ENCODE data around the gene PHF23.

The PHF23 gene

DNA sequence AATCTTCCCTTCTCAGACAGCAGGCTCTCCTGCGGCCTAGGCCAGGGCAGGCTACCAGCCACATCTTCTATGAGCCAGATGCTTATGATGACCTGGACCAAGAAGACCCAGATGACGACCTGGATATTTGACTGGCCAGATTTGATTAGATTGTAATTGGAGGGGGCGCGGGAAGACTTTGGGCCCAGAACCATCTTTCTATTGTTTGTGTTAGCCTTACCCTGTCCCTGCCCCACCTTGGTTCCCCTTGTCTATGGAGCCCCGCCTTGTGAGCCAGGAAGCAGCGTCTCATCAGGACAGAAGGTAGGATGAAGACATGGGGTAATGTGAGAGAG lies 20.3 kb upstream of the PHF23 start:
- Histone ChIP-seq H3K4me3 (ENCODE audit: low read depth, low read length) (no peak overlapping the region), H3K9ac (no peak overlapping the region), H3K79me2 (peaks cover 11% of the 10 kb centered on the region), H3K4me1 (peaks cover 15% of the 10 kb centered on the region), H3K4me2 (ENCODE audit: low read length) (no peak overlapping the region), H3K9me3 (ENCODE audit: control insufficient read depth, low read length) (no peaks in the 10 kb centered on the region), H3K36me3 (ENCODE audit: control insufficient read depth, insufficient read depth, low read length) (no peaks in the 10 kb centered on the region), H2AFZ (no peak overlapping the region), H3K27me3 (ENCODE audit: control insufficient read depth, insufficient read depth, low read length) (no peaks in the 10 kb centered on the region), H3K27ac (no peak overlapping the region)
- TF ChIP-seq, protein P1, sequence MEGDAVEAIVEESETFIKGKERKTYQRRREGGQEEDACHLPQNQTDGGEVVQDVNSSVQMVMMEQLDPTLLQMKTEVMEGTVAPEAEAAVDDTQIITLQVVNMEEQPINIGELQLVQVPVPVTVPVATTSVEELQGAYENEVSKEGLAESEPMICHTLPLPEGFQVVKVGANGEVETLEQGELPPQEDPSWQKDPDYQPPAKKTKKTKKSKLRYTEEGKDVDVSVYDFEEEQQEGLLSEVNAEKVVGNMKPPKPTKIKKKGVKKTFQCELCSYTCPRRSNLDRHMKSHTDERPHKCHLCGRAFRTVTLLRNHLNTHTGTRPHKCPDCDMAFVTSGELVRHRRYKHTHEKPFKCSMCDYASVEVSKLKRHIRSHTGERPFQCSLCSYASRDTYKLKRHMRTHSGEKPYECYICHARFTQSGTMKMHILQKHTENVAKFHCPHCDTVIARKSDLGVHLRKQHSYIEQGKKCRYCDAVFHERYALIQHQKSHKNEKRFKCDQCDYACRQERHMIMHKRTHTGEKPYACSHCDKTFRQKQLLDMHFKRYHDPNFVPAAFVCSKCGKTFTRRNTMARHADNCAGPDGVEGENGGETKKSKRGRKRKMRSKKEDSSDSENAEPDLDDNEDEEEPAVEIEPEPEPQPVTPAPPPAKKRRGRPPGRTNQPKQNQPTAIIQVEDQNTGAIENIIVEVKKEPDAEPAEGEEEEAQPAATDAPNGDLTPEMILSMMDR (IDR thresholded peaks at IDR 0.05): no peak

DNA sequence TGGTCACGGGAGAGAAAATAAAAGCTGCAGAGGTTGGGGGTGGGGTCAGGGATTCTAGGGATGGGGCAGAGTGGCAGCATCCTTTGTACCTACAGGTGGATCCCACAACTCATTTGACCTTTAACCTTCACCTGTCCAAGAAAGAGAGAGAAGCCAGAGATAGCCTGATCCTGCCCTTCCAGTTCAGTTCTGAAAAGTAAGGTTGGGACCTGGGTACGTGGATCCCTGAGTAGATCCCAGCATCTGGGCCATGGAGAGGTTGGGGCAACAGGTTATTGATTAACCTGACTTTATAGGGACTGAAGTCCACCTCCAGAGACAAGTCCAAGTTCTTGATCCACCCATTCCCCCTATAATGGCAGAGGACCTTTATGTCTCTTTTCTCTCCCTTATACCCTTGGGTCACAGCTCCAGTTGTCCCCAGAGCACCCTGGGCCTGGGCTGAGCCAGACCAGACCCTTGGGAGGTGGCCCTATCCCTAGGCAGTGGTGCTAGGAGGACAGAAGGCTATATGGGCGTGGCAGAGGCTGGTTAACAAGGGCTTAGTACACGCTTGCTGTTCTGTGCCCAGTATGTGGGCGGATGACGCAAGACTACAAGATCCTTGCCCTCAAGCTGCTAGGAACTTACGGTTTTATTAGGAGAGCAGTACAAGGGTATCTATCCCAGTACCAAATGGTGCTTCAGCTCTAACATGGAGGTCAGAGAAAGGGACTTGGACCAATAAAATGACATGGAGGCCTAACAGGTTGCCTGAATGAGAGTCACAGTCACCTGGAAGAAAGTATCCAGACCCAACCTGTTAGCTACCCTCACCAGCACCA lies 19.7 kb upstream of the PHF23 start:
- TF ChIP-seq, protein P1 (IDR thresholded peaks at IDR 0.05): no peak
- H3K9ac ChIP-seq: no peak overlapping the region
- peaks cover 14% of the 10 kb centered on the region for H3K79me2 ChIP-seq
- peaks cover 15% of the 10 kb centered on the region for H3K4me1 ChIP-seq
- no peak overlapping the region for H3K27ac ChIP-seq
- no peaks in the 10 kb centered on the region for H3K9me3 ChIP-seq (ENCODE audit: control insufficient read depth, low read length)
- H3K27me3 ChIP-seq (ENCODE audit: control insufficient read depth, insufficient read depth, low read length): no peaks in the 10 kb centered on the region
- H2AFZ ChIP-seq: no peak overlapping the region
- H3K4me2 ChIP-seq (ENCODE audit: low read length): no peak overlapping the region
- no peak overlapping the region for H3K4me3 ChIP-seq (ENCODE audit: low read depth, low read length)
- H3K36me3 ChIP-seq (ENCODE audit: control insufficient read depth, insufficient read depth, low read length): no peaks in the 10 kb centered on the region

DNA sequence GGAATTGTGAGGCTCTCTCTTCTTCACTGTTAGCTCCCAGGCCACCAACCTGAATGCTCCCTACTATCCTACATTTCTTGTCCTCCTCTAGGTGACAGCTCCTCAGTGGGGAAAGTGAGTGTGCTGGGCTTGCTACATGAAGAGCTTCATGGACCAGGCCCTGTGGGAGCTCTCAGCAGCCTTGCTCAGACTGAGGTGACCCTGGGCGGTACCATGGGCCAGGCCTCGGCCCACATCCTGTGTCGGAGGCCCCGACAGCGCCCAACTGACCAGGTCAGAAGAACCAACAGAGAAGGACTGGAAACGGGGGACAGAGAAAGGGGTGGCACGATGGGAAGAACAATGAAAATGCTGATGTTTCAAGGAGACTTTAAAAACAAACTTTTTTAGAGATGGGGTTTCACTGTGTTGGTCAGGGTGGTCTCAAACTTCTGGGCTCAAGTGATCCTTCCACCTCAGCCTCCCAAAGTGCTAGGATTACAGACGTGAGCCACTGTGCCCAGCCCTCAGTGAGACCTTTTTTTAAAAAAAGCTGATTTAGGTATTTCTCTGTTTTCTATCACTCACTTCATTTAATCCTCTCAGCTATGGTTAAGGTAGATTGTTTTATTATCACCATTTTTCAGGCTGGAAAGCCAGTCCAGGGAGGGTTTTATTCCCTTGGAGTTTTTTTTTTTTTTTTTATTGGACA lies 17.7 kb upstream of the PHF23 start:
- Histone ChIP-seq H3K36me3 (ENCODE audit: control insufficient read depth, insufficient read depth, low read length) (no peaks in the 10 kb centered on the region), H3K4me2 (ENCODE audit: low read length) (no peak overlapping the region), H3K27ac (no peak overlapping the region), H3K27me3 (ENCODE audit: control insufficient read depth, insufficient read depth, low read length) (no peaks in the 10 kb centered on the region), H3K9me3 (ENCODE audit: control insufficient read depth, low read length) (no peaks in the 10 kb centered on the region), H3K4me1 (peaks cover 11% of the 10 kb centered on the region), H3K9ac (no peak overlapping the region), H3K79me2 (peaks cover 21% of the 10 kb centered on the region), H3K4me3 (ENCODE audit: low read depth, low read length) (no peak overlapping the region), H2AFZ (no peak overlapping the region)
- TF ChIP-seq, protein P1 (IDR thresholded peaks at IDR 0.05): no peak

DNA sequence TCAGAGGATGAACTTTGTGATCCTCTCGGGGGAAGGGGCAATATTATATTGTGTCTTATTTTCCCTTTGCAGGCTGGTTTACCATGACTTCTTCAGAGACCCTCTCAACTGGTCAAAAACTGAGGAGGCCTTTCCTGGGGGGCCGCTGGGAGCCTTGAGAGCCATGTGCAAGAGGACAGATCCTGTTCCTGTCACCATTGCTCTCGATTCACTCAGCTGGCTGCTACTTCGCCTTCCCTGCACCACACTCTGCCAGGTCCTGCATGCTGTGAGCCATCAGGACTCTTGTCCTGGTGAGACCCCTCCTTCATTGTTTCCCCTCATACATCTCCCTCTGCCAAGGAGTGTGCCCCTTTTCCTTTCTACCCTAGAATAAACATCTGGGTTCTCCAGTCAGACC lies 15.3 kb upstream of the PHF23 start:
- H3K36me3 ChIP-seq (ENCODE audit: control insufficient read depth, insufficient read depth, low read length): no peaks in the 10 kb centered on the region
- H3K4me2 ChIP-seq (ENCODE audit: low read length): no peak overlapping the region
- H3K4me1 ChIP-seq: peaks cover 19% of the 10 kb centered on the region
- H3K9me3 ChIP-seq (ENCODE audit: control insufficient read depth, low read length): no peaks in the 10 kb centered on the region
- no peak overlapping the region for H3K9ac ChIP-seq
- no peaks in the 10 kb centered on the region for H3K27me3 ChIP-seq (ENCODE audit: control insufficient read depth, insufficient read depth, low read length)
- H3K79me2 ChIP-seq: peaks cover 30% of the 10 kb centered on the region
- H2AFZ ChIP-seq: no peak overlapping the region
- TF ChIP-seq, protein P1 (IDR thresholded peaks at IDR 0.05): no peak
- no peak overlapping the region for H3K27ac ChIP-seq
- no peak overlapping the region for H3K4me3 ChIP-seq (ENCODE audit: low read depth, low read length)

All from parathyroid adenoma (tissue), 2 donors.